GM18867 (cell line): ENCODE results near the gene F7.
"Not testable (repeated sequence)": the region's sequence is repeated elsewhere in the genome, so short reads cannot be mapped to it uniquely, and the experiment has no call there.

Experiments
- ATAC-seq: cut with Tn5 transposase; IDR thresholded peaks from one replicate; pipeline ENCODE4 v1.9.1; 2021; ENCODE audit warnings: mild to moderate bottlenecking, moderate library complexity; ENCODE audit not compliant: unreplicated experiment

The F7 gene

GRCh38 chr13:113105032-113105920, at the start of gene F7:
Gene F7 (plus strand): TSS chr13:113105791. CDS start chr13:113105842, 51 bp downstream.
- no peak for ATAC-seq

GRCh38 chr13:113057084-113057483, 48.5 kb upstream of the F7 start:
- ATAC-seq = no peak

- not testable (repeated sequence) for ATAC-seq
Observed at GRCh38 chr13:113057559-113057958, 48.0 kb upstream of the F7 start.

- no peak for ATAC-seq
Observed at GRCh38 chr13:113058129-113058987, 47.2 kb upstream of the F7 start.

GRCh38 chr13:113058988-113059850, 46.4 kb upstream of the F7 start:
- no peak for ATAC-seq

- ATAC-seq = no peak
Observed at GRCh38 chr13:113059891-113060290, 45.7 kb upstream of the F7 start.

- no peak for ATAC-seq
Observed at GRCh38 chr13:113060557-113061270, 44.9 kb upstream of the F7 start.

GRCh38 chr13:113061271-113061625, 44.3 kb upstream of the F7 start:
- ATAC-seq = no peak

- no peak for ATAC-seq
Observed at GRCh38 chr13:113061796-113062425, 43.7 kb upstream of the F7 start.

GRCh38 chr13:113062691-113063090, 42.9 kb upstream of the F7 start:
- no peak for ATAC-seq

GRCh38 chr13:113063091-113063491, 42.5 kb upstream of the F7 start:
- no peak for ATAC-seq

- no peak for ATAC-seq
Observed at GRCh38 chr13:113064000-113064533, 41.5 kb upstream of the F7 start.

GRCh38 chr13:113064534-113065405, 40.8 kb upstream of the F7 start:
- no peak for ATAC-seq

- ATAC-seq = no peak
Observed at GRCh38 chr13:113065406-113066141, 40.0 kb upstream of the F7 start.

- ATAC-seq = no peak
Observed at GRCh38 chr13:113066142-113066455, 39.5 kb upstream of the F7 start.

- ATAC-seq = no peak
Observed at GRCh38 chr13:113066746-113067145, 38.8 kb upstream of the F7 start.

- ATAC-seq = no peak
Observed at GRCh38 chr13:113069861-113070805, 35.5 kb upstream of the F7 start.
